NCI-H345 treated with DMSO at 0.1 percent for 48 hours (cell line): ENCODE data around the gene PCSK4.
A peak's percentile ranks its signal among the peaks of the same experiment; 100 is the strongest.
"Not testable (repeated sequence)": the region's sequence is repeated elsewhere in the genome, so short reads cannot be mapped to it uniquely, and the experiment has no call there.

Experiments
- DNase-seq: peaks from one replicate; lab custom pipeline; 2025; ENCODE audit not compliant: unreplicated experiment; lab: John Stamatoyannopoulos, UW

The PCSK4 gene

DNA sequence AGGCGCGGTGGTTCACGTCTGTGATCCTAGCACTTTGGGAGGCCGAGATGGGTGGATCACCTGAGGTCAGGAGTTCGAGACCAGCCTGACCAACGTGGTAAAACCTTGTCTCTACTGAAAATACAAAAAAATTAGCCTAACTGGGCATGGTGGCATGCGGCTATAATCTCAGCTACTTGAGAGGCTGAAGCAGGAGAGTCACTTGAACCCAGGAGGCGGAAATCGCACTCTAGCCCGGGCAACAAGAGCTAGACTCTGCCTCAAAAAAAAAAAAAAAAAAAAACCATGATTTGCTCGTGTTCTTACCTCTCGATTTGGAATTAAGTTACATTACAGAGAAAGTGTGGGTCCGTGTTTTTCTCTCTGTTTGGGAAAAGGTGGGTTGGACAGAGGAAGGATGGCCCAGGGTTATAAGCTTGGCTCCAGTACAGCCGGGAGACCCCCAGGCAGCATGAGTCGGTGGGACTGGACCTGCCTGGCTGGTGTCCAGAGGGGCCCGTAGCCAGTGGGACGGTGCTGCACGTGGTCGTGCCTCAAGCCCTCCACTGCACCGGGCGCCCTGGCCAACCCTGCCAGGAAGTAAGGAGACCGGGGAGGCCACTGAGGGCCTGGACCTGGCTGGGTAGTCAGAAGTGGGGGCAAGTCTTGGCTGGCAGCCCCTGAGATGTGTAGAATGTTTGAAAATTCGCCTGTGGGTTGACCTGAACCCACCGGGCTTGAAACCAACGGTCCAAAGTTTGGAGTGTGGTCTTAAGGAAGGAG, 48.3 kb downstream of the PCSK4 start:
- DNase-seq: no peak

DNA sequence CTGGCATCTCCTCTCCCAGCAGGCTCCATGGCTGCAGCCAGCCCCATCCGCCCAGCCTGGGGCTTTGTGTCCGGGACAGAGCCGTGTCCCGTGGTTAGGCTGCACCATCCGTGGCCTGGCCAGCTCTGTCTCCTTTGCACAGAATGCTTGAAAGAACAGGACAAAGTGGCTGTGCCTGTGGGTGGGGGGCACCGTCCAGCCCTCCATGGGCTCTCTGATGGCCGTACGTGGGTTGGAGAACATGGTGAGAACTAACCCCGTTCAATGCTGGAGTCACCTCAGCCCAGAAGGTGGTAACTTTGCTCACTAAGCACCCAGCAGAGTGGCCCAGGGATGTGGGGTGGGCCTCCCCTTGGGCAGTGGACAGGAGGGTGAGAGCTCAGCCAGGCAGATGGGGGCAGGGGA, 49.1 kb downstream of the PCSK4 start:
- DNase-seq: no peak

DNA sequence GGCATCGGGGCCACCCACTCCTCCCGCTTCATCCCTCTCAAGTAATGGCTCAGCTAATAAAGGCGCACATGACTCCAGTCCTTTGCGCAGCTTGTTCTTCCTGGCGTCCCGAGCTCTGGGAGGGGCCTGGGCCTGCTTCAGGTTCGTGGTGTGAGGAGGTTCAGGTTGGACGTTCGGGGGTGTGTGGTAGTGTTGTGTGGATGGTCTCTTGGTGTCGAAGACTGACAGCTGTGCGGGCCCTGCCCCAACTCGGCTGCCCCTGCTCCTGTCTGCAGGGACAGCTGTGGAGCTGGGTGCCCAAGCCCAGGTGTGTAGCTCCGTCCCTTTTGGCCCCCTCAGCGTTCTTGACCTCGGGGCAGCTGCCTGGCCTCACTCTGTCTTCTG, 49.7 kb downstream of the PCSK4 start:
- DNase-seq: no peak

DNA sequence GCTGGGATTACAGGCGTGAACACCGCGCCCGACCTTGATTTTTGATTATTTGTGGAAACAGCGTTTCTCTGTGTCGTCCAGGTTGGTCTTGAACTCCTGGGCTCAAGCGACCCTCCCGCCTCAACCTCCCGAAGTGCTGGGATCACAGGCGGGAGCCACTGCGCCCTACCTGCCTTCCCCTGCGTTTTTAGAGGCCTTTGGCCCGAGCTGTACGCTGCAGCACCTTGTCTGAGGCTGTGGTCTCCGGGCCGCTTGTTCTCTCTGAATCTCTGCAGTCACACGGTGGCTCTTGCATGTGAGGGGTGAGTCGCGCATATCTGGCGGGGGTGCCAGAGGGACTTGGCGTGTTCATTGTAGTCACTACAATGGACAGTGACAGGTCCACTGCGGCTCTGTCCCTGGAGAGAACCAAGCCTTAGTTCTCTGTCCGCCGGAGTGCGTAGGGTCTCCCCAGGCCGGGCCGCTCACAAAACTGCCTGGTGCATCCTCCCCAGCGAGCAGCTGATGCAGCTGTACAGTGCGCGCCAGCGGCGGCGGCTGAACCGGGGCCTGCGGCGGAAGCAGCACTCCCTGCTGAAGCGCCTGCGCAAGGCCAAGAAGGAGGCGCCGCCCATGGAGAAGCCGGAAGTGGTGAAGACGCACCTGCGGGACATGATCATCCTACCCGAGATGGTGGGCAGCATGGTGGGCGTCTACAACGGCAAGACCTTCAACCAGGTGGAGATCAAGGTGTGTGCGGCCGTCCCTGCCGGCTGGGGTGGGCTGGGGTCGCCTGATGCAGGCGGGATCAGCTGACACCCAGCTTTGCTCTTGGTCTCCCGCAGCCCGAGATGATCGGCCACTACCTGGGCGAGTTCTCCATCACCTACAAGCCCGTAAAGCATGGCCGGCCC, 50.4 kb downstream of the PCSK4 start:
- DNase-seq: not testable (repeated sequence)

DNA sequence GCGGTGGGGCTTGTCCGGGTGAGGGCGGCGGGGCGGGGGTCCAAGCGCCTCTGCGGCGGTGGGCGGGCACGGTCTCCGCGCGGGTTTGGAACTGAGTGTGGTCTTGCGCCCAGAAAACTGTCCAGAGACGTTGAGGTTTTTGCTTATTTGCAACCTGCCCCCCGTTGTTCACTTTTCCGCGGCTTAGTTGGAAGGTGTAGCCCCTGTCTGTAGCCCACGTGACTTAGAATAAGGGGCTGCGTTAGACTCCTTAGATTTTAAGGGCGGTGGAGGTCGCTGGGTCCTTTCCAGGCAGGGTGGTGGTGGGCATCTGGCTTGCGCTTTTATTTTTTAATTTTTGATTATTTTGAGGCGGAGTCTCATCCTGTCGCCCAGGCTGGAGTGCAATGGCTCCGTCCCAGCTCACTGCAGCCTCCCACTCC, 51.2 kb downstream of the PCSK4 start:
- no peak for DNase-seq

DNA sequence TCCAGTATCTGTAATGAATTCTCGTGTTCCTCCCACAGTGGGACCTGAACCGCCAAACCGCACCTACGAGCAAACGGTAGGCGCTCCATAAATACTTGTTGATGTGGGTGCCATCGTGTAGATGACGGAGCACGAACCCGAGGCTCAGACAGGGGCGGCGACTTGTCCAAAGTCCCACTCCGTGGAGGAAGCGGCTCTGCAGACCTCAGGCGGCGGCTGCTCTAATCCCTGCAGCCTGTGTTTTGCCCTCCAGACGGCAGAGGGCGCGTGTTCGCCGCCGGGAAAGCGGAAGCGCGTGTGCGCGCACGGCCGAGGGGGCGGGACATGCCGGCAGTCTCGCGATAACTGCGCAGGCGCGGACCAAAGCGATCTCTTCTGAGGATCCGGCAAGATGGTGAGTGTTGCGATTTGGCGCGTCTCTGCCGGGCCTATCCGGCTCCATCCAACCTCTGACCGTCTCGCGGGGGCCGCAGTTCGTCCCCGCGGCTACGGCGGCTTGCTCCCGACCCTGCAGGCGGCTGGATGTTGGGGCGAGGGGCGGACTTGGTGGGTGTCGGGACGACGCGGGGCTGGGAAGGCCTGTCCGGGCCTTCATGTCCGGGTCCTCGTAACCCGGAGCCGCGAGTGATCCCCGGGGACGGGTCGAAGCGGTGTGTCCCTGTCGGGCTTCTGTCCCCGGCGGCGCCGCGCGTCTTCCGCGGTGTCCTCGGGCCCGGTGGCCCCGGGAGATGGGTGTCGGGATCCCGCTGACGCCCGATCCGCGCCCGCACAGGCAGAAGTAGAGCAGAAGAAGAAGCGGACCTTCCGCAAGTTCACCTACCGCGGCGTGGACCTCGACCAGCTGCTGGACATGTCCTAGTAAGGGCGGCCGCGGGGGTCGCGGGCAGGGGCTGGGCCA, 51.9 kb downstream of the PCSK4 start, which contains the start of gene RPS15:
TSS of gene RPS15 (plus strand) at position 362 of the 898 bp plus-strand sequence. CDS start at position 392, 30 bp downstream.
- DNase-seq: peak; percentile 92

DNA sequence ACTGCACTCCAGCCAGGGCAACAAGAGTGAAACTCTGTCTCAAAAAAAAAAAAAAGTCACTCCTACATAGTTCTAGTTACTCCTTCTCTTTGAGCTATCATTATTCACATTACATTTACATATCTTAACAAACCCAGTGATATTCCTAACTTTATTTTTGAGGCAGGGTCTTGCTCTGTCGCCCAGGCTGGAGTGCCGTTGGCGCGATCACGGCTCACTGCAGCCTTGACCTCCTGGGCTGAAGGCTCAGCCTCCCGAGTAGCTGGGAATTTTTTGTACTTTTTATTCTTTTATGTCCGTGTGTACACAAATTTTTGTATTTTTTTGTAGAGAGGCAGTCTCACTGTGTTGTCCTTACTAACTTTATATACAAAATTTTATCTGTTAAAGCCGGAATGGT, 52.5 kb downstream of the PCSK4 start:
- DNase-seq: no peak

DNA sequence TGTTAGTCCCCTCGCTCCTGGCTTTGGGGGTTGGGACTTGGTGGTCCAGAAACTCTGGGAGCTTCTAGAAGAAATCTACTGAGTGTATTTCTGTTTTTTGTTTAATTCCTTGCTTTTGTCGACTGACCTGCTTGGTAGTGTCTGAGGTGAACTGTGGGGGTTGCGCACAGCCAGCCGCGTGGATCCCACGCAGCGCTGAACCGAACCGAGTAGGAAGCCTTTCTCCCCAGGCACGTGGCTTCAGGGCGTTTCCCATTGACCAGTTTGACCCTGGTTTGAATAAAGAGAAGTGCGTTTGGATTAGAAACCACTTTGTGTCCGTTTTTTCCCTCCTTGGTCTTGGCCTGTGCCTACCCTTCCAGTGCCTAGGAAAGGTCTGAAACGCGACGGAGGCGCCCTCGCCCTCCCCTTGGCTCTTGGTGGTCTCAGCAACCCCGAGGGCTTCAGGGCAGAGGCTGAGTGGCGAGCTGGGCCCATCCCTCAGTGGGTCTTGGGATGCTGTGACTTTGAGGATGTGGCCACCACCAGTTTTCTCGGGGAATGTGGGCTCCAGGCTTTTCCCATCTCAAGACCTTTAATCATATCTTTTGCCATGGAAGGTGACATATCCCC, 54.7 kb downstream of the PCSK4 start:
- DNase-seq: no peak

DNA sequence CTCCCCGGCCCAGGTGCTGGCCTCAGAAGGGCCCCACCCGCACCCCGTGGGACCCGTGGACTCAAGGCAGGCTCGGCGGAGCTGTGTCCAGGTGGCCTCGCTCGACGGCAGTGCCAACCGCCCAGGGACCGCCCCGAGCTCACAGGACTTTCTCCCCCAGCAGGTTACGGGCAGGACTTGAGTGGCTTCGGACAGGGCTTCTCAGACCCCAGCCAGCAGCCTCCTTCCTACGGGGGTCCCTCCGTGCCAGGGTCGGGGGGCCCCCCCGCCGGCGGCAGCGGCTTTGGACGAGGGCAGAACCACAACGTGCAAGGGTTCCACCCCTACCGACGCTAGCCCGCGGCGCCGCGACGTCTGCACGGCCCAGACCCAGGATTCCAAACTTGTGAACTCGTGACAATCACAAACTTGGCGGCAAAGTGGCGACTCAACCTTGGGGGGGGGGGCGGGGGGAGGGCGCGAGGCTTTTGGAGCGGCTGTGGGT, 55.5 kb downstream of the PCSK4 start:
- DNase-seq: no peak

DNA sequence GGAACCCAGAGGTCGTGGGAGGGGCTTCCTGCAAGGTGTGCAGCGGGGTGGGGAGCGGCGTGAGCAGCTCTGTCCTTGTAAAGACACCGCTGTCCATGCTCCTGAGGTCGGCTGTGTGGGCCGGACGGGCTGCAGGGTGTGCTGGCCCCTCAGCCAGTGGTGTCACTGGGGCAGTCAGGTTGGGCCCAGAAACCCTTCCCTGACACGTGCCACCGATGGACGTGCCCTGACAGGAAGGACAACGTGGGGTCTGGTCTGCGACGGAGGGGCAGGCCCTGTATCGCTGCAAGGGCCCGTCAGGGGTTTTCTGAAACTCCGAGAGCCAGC, 56.1 kb downstream of the PCSK4 start:
- no peak for DNase-seq

DNA sequence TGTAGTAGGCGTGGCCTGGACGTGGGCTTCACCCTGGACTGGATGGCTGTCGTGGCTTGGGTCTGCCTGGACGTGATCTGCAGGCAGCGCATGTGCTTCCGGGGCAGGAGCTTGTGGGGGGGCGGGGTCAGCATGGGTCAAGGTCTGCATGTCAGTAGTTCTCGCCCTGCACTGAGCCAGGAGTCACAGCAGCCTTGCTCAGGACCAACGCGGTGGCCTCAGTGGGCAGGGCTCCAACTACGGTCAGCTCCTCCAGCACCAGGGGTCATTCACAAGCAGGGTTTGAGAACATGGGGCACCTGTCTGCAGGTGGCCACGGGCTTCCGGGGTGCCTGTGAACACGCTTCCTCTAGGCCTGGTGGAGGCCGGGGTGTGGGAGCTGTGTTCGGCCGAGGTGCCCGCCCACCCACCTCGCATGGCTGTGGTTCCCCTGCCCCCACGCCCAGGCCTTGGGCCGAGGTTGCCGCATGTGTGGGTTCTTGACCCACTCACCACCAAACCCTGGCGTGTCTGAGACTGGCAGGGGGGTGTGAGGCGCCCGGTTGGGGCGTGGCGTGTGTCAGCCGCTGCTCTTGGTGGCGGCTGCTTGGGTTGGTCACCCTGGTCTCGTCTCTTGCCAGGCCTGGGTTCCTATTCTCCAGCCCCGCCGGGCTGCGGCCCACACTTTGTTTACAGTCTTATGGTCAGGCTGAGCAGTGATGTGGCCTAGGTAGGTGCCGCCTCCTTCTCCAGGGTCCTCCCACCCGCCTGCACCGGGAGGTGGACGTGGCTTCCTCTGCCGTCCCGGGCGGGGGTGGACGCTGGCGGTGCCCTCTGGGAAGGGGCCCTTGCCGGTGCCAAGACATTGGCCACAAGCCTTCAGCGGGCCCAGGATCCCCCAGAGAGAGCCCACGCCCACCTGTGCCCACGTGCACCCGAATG, 56.8 kb downstream of the PCSK4 start:
- DNase-seq: no peak

DNA sequence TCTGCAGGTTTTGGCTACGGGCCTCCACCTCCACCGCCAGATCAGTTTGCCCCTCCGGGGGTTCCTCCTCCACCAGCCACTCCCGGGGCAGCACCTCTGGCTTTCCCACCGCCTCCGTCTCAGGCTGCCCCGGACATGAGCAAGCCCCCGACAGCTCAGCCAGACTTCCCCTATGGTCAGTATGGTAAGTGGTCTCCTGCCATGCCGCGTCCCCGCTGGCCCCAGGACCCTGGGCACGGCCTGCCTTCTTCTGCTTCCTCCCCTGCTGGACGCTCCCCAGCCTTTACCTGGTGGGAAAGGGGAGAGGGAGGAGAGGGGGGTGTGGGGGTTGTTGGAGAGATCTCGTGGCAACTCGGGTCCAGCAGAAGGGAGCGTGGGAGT, 57.7 kb downstream of the PCSK4 start:
- no peak for DNase-seq

DNA sequence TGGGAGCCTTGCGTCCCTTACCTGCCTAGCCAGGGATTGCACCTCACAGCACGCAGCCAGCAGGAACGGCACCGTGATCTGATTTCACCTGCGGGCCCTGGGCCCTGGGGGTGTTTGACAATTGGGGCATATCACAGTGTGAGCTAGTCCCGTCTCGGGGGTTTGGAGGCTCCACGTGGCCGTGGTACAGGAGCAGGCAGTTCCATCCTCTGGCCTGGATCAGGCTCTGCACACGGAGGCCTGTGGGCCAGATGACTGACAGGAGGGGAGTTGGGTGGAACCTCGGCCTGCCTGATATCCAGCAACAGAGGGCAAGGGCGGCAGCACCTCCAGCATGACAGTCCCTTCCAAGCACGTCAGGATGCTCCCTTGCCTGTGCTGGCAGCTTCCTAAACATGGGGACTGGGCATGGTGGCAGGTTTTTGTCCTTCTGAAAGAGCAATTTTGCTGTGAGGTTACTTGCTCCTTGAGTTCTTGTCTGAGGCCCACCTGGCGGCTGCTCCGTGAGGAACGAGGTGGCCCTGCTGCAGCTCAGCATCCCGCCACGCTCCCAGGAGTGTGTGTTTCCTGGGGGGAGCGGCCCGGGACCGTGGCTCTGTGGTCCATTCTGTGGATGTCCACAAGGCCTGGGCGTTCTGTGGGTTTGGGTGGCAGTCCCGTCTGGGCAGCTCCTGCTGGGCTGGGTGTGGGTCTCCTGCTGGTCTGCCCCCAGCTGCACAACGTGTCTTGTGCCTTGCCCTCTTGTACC, 58.2 kb downstream of the PCSK4 start:
- no peak for DNase-seq
